Astrocyte of the cerebellum (primary cell): Measurements from ENCODE around the gene KDELR1.
A peak's percentile ranks its signal among the peaks of the same experiment; 100 is the strongest.

ENCODE experiments used
- DNase-seq: peaks from one replicate; pipeline ENCODE4 v3.0.0-alpha.2; 2011; ENCODE audit warnings: low read depth
- H3K4me3 ChIP-seq: 2 replicates; pipeline ENCODE4 v1.5.1; 2011; ENCODE audit warnings: mild to moderate bottlenecking, low read depth, low read length, moderate library complexity
- in situ Hi-C: cut with HindIII; loops from 2 replicates; pipeline ENCODE4 v1.10.0; 2017; ENCODE audit warnings: low sequenced_read_pairs
- TF ChIP-seq, protein P1 (sequence below): IDR thresholded peaks from 2 replicates; pipeline ENCODE4 v1.5.1; 2012; ENCODE audit warnings: low read length, low read depth, moderate library complexity, mild to moderate bottlenecking; ENCODE audit errors: missing control alignments

Gene KDELR1

DNA sequence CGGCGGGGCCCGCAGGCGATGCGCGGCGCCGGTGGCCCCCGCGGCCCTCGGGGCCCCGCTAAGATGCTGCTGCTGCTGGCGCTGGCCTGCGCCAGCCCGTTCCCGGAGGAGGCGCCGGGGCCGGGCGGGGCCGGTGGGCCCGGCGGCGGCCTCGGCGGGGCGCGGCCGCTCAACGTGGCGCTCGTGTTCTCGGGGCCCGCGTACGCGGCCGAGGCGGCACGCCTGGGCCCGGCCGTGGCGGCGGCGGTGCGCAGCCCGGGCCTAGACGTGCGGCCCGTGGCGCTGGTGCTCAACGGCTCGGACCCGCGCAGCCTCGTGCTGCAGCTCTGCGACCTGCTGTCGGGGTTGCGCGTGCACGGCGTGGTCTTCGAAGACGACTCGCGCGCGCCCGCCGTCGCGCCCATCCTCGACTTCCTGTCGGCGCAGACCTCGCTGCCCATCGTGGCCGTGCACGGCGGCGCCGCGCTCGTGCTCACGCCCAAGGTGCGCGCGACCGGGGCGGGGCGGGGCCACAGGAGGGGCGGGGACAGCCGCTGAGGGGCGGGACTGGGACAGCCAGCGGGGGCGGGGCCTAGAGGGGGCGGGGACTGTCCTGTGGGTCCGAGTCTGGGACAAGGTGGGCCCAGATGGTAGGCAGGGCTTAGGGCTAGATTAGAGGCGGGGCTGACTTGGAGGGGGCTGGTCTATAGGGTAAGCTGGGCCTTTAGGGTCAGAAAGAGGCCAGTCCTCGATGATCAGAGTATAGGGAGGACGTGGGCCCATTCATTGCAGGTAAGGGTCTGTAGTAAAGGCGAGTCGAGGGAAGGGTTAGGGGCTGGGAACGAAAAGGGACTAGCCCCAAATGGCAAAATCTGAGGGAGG lies 7.3 kb upstream of the KDELR1 start:
- TF ChIP-seq, protein P1, sequence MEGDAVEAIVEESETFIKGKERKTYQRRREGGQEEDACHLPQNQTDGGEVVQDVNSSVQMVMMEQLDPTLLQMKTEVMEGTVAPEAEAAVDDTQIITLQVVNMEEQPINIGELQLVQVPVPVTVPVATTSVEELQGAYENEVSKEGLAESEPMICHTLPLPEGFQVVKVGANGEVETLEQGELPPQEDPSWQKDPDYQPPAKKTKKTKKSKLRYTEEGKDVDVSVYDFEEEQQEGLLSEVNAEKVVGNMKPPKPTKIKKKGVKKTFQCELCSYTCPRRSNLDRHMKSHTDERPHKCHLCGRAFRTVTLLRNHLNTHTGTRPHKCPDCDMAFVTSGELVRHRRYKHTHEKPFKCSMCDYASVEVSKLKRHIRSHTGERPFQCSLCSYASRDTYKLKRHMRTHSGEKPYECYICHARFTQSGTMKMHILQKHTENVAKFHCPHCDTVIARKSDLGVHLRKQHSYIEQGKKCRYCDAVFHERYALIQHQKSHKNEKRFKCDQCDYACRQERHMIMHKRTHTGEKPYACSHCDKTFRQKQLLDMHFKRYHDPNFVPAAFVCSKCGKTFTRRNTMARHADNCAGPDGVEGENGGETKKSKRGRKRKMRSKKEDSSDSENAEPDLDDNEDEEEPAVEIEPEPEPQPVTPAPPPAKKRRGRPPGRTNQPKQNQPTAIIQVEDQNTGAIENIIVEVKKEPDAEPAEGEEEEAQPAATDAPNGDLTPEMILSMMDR: no peak
- in situ Hi-C loops: no loop called here
- H3K4me3 ChIP-seq: peak overlapping the region; percentile 39
- DNase-seq: no peak

DNA sequence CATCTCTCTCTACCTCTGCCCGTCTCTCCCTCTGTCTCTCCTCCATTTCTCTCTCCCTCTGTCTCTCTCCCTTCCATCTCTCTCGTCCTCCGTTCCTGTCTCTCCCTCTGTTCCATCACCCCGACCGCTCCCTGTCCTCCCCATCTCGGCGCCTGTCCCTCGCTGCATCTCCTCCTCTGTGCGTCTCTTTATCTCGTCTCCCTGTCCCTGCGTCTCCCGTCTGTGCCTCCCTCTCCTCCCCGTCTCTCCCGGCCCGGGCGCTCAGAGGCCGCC lies 6.7 kb upstream of the KDELR1 start:
- DNase-seq: no peak
- peak overlapping the region; percentile 39 for H3K4me3 ChIP-seq
- in situ Hi-C loops: no loop called here
- TF ChIP-seq, protein P1: no peak

DNA sequence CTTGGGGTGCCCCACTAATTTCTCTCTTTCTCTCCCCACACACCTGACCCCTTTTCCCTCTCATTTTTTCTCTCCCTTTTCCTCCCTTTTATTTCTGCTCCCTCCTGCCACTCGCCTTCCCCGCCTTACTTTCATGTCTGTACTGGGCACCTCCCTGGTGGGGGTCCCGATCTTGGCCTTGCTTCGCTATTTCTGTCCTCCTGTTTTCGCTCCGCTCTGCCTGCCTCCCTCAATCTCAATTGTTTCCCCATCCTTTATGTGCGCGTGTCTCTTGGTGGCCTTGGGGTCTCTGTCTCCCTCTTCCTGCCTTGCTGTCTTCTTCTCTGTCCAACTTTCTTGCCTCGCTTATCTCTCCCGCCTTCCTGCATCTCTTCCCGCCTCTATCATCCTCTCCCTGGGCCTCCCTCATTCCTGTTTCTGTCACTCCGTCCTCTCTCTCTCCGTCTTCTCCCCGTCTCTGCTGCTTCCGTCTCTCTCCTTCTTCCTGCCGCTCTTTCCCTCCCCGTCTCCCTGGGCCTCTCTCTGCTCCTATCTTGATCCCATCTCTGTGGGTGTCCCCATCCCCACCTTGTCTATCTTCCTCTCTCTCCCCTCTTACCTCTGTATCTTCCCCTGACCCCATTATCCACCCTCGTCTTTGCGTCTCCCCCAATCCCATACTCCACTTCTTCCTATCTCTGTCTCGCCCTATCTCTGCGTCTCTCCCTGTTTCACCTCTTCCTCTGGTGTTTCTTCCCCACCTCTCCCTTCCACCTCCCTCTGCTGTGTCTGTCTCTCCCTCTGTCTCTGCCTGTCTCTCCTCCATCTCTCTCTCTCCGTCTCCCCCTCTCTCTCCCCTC lies 6.1 kb upstream of the KDELR1 start:
- DNase-seq: no peak
- peak overlapping the region; percentile 39 for H3K4me3 ChIP-seq
- TF ChIP-seq, protein P1: no peak
- in situ Hi-C loops: no loop called here

DNA sequence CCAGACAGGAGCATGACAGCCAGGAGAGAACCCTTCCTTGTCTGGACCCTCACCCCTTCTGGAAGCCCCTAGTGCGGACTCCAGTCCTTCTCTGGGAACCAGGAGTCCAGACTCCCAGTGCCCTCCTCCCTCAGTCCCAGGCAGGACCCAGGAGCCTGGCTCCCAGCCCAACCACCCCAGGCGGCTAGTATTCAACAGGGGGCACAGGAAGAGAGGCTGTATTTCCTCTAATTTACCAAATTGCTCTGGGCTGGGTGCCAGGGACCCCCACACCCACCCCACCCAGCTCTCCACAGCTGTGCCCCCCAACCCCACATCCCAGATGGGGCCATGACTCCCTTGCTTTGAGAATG lies 5.4 kb upstream of the KDELR1 start:
- DNase-seq: no peak
- H3K4me3 ChIP-seq: no peak overlapping the region
- TF ChIP-seq, protein P1: no peak
- in situ Hi-C loops: no loop called here

DNA sequence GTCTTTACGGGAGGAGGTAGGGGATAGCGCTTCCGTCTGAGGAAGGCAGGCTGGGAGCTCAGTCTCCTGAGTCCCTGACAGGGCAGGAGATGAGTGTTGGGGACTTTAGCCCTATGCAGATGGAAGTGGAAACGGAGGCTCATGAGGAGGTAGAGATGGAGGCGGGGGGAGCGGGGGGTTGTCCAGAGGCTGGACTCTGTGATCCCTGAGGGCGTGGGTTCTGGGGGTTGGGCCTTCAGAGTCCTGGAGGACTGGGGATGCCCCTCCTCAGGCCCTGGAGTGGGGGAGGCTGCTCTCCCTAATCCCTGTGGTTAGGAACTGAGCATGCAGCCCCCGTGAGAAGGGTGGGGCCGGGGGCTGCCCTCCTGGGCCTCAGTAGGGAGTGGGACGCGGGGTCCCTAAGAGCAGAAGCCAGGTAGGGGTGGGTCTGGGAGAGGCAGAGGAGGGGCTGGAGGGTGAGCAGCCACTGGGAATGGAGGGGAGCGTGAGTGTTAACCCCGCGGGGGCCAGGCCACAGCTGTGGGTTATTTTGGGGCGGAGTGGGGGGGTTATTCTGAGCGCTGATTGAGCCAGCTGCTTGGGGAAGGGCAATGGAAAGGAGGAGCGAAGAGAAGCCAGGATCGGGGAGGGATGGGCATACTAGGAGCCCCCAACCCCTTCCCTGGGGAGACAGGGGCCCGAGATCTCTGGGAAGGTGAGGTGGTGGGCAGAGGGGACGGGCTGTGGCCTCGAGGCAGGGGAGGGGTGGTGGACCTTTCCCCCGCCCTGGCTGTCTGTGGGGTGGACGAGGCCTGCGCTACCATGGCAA lies 4.9 kb upstream of the KDELR1 start:
- H3K4me3 ChIP-seq: no peak overlapping the region
- TF ChIP-seq, protein P1: no peak
- no peak for DNase-seq
- in situ Hi-C loops: no loop called here

DNA sequence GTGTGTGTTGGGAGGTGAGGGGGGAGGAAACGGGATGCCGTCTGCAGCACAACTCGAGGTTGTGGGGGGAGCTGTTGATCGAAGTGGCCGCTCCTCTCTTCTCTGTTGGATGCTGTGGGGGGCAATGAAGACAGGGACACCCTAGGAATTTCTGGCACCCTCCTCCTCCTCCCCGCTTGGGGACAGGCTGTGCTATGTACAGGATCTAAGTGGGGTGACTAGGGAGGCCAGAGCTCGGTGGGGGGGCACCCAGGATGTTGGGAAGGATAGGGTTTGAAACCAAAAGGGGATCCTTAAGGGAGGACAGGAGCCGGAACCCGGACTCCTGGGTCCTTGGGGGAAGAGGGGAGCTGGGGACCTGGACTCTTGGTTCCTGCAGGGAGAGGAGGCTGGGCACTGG lies 4.1 kb upstream of the KDELR1 start:
- no peak overlapping the region for H3K4me3 ChIP-seq
- TF ChIP-seq, protein P1: no peak
- in situ Hi-C loops: no loop called here
- DNase-seq: no peak
